DMS114 treated with DMSO at 0.1 percent for 48 hours (cell line): Measurements from ENCODE around the gene USP11.

Experiments used
- DNase-seq: peaks from one replicate; lab custom pipeline; 2025; ENCODE audit not compliant: unreplicated experiment; lab: John Stamatoyannopoulos, UW

The USP11 gene

DNA sequence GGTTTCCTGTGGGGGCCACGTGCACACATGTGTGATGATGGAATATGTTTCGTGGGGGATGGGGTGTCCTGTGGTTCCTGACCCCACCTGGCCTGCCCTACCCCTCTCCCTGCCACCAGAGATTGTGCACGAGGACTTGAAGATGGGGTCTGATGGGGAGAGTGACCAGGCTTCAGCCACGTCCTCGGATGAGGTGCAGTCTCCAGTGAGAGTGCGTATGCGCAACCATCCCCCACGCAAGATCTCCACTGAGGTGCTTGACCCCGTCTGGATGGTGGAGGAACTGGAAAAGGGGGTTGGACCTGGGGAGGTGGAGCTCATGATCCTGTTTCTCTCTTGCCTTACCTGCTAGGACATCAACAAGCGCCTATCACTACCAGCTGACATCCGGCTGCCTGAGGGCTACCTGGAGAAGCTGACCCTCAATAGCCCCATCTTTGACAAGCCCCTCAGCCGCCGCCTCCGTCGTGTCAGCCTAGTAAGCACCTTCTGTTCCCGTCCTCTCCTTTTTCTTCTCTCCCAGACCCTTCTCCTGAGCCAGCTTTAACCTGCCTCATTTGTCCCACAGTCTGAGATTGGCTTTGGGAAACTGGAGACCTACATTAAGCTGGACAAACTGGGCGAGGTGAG lies 8.4 kb upstream of the USP11 start:
- no peak for DNase-seq

DNA sequence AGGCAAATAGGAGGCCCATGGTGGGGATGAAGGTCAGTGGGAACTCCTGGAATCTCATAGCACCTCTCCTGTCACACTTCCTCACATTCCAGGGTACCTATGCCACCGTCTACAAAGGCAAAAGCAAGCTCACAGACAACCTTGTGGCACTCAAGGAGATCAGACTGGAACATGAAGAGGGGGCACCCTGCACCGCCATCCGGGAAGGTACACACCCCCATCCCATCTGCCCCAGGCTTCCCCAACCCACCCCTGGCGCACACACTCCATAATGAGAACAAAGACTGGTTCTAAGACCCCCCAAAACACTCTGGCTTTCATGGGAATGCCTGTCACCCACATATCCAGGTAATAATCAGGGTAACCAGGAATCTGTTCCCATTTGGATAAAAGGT lies 7.9 kb upstream of the USP11 start:
- no peak for DNase-seq

DNA sequence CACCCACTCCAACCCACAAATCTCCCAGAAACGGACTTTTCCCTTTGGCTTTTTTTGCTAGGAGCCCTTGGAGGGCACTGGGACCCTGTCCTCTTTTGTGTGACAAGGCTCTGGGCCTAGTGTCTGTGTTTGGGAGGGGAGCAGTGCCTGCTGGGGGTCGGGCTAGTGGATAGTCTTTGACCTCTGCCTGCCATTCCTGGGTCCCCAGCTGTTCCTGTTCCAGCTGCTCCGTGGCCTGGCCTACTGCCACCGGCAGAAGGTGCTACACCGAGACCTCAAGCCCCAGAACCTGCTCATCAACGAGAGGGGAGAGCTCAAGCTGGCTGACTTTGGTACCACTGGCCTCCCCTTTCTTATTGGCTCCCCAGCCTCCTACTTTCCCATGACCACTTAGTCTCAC lies 6.7 kb upstream of the USP11 start:
- DNase-seq = no peak

DNA sequence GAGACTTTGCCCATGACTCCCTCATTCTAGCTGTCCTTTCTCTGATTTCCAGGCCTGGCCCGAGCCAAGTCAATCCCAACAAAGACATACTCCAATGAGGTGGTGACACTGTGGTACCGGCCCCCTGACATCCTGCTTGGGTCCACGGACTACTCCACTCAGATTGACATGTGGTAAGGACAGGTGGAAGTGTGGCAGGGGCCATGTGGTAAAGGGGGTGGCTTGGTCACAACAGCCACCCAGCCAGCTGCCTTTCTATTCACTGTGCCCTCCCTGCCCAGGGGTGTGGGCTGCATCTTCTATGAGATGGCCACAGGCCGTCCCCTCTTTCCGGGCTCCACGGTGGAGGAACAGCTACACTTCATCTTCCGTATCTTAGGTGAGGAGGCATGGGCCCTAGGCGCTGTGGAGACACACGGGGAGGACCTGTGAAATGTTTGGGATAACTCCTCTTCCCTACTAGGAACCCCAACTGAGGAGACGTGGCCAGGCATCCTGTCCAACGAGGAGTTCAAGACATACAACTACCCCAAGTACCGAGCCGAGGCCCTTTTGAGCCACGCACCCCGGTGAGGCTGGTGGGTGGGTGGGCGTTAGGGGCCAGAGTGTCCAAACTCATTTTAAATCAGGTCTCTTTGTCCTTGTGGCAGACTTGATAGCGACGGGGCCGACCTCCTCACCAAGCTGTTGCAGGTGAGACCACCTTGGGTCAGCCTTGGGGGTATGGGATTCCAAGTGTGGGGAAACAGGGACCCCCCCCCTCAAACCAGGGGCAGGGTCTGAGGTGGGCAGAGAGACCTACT lies 6.1 kb upstream of the USP11 start:
- no peak for DNase-seq

DNA sequence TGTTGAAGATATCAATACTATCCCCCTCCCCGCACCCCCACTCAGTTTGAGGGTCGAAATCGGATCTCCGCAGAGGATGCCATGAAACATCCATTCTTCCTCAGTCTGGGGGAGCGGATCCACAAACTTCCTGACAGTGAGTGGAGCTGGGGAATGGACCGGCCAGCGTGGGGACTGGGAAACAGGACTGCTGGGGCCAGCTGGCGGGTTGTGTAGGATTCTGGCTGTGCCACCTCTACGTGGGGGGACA lies 5.5 kb upstream of the USP11 start:
- no peak for DNase-seq

DNA sequence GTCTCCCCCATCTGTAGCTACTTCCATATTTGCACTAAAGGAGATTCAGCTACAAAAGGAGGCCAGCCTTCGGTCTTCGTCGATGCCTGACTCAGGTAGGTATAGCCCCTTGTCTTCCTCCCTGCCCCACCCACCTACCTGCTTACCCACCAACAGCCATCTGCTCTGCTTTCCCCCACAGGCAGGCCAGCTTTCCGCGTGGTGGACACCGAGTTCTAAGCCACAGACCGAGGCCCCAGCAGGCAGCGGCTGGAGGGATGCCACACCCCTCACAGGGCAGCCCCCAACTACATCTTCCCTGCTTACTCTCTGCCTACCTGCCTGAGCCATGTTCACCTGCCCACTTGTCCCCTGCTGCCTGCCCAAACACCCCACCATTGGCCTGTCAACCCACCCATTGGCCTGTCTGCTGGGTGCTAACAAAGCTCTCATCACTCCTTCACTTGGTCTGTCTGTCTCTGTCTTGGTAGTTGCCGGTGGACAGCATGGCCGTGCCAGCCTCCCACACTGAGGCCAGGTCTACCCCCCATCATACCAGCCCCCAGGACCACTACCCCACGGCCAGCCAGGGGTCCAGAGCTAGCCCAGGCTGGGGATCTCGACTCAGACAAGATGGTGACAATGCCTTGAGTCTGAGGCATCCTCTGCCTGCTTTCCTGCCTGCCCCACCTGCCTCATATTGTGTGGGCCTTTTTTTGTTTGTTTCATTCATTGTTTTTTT lies 4.1 kb upstream of the USP11 start:
- no peak for DNase-seq

DNA sequence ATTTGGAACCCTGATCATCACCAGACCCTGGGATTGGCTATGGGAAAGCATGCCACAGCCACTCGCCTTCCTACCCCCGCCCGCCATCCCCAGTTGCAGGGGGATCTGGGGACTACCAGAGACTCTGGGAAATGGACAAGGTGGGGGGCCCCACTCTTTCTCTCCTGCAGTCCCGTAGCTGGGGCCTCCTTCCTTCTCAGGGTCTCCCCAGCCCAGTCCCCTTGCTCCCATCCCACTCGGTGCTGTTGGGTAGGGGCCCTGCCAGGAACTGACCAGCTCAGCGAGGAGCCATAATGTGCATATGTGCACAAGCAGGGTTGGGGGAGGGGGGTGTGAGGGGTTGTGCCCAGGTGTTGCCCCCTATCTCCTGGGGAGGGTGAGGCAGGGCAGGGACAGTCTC lies 3.4 kb upstream of the USP11 start:
- DNase-seq = no peak

DNA sequence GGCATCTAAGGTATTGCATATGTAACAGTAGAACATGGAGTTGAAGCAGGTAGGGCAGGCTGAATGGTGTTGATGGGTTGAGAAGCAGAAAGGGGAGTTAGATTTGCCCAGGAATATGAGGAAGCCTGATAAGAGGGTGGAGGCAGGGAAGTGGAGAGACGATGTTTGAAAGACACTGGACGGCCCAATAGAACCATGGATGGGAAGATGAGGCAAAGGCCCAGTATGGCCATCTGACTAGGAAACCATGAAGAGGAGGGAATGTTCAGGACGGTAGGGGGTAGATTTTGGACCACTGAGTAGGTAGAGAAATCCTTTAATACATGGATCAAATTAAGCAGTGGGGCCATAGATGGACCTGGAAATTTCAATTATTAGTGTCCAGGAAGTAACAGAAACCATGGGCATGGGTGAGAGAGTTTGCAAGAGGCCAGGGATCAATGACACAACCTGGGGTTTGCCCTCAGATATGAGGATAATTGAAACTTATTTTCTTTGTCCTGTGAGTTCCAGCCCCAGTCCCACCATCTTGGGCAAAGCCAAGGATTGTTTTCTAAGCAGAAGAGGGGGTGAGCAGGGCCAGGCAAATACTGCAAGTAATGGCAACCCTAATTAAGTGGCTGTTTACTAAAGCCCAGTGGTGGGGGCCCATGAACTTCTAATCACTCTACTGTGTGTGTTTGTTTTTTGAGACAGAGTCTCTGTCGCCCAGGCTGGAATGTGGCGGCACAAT lies 2.5 kb upstream of the USP11 start:
- no peak for DNase-seq

DNA sequence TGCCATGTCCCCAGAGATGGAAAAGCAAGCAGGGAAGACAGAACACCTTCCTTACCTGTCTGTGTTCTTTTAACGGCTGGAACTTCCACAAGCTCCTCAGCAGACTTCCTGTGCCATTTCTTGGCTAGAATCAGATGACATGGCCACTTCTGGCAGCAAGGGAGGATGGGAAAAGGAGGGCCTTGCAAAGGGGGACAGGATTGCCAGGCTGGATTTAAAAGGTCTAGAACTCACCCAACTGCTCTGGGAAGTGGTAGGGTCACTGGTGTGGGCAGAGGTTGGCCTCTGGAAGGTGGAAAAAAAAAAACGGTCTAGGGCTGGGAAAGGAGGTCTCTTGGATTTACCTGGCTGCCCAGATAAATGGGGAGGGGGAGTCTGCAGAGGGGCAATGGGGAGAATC lies 1.6 kb upstream of the USP11 start:
- DNase-seq = no peak

DNA sequence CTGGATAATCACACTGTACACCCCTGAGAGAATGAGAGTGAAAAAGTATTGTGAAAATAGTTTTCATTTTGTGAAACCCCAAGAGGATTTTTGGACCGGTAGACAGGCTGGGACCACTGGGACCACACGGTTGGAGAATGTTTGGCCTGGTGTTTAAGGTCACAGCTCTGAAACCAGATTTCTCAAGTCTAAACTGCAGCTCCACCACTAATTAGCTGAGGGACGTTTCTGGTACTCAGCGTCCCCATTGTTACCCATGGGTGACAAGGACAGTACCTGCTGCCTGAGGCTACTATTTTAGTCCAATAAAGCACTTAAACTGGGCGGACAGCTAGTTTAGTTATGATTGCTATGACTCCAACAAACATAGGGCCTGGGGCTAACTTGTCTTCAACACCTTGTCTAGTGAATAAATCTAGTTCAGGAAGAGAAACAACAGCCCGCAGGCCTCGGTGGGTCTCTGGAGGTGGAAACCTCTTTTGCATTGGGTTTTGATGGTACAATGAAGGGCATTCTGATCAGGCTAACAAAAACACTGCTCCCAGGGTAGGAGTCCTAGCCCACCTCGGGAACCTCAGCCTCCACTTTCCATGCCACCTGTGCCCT lies 509 bp upstream of the USP11 start:
- DNase-seq = no peak

DNA sequence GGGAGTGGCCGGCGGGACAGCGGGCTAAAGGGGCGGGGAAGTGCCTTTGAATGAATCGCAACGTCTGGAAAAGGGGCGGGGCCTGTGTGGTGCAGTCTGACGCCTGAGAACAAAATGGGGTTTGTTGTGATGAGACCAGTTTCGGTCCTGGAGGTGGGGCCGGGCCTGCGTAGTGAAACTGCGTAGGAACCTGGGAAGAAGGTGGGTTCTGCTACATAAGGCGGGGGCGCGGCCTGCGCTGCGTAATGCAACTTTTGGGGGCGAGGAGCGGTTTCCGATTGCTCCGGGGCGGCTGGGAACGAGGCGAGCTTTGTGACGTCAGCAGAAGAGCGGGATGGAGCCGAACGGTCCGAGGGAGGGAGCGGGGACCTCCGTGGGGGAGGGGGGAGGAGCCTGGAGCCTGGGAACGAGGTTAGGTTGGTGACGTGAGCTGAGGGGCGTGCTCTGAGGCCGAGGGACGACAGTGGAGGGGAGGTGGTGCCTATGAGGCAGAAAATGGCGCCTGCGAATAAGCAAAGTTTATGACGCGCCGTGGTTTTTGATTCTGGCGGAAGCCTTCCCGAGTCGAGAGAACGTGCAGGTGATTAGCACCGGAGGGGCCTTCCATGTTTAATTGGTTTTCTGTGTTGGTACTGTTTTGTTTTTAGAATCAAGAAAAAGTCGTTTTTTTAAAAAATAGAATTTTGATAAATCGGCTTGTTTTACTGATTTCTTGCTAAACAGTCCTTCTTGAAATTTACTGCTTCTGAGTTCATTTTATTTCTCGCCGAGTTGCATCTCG lies 714 bp downstream of the USP11 start:
- DNase-seq = peak; percentile 91

DNA sequence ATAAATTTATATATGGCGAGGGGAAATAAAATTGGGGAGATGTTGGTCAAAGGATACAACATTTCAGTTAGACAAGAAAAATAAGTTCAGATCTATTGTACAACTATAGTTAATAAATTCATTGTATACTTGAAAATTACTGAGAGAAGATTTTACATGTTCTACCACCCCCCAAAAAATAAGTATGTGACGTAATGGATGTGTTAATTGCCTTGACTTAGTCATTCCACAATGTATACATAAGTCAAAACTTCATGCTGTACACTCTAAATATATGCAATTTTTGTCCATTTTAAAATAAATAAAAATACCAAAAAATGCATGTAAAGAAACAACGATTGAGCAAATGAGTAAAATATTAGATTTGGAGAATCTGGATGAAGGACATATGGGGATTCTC lies 1.8 kb downstream of the USP11 start:
- no peak for DNase-seq

DNA sequence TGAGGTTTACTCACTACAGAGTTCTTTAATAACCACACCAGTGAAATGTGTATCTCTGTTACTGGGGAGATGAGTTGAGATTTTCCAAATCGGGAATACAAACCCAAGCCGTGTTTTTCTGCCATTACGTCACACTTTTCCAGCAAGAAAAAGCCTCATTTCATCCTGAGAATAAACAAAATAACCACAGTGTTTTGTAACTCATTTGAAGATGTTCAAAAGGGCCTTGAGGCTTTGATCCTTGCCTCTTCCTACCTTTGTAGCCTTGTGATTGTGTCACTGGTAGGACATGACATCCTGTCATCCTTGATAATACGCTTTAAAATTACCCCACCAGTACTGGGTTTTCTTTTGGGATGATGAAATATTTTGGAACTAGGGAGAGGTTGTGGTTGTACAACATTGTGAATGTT lies 2.9 kb downstream of the USP11 start:
- no peak for DNase-seq

DNA sequence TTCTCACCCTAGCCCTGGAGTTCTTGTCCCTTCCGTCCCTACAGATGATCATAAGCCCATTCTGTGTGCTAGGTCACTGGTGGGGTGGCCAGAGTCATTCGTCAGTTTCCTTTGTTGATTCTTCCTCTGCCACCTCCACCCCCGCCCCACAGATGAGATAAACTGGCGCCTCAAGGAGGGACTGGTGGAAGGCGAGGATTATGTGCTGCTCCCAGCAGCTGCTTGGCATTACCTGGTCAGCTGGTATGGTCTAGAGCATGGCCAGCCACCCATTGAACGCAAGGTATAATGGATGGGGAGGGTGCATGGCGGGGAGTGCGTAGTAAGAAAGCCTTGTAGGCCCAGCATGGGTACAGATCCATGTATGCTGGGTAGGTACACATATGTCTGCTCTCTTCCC lies 6.4 kb downstream of the USP11 start:
- no peak for DNase-seq

DNA sequence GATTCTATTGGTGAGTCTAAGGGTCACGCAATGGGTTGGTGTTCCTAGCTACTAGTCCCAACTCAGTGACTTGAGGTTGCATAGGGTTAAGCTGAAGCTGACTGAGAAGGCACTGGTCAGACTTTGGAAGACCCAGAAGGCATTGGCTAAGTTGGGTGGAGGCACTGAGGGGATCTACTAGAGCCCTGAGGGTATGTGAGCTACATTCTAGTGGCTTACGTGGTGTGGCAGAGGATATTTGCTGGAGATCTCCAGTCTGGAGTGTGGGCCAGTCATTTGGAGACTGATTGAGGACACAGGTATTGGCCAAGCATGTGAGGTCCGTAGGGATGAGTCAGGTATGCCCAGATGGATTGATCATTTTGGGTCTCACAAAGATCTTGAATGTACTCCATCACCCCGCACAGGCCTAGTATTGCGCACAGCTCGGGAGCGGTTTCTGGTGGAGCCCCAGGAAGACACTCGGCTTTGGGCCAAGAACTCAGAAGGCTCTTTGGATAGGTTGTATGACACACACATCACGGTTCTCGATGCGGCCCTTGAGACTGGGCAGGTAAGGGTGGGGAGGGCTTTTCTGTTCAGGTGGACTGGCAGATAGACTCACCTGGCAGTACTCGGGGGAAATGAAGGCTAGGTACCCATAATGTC lies 7.2 kb downstream of the USP11 start:
- no peak for DNase-seq

DNA sequence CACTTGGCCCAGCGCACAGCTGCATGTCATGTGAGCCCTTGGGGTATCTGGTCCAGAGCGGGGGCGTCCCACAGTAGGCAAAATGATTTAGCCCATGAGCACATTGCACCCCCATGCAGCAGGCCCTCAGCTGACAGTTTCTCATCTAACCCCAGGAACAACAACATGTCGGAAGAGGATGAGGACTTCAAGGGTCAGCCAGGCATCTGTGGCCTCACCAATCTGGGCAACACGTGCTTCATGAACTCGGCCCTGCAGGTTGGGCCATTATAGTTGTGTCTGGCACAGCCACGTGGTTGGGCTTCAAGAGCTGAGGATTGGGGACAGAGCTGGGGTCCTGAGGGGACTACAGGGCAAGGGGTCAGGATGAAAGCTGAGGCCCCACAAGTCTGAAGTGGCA lies 7.8 kb downstream of the USP11 start:
- DNase-seq = no peak

DNA sequence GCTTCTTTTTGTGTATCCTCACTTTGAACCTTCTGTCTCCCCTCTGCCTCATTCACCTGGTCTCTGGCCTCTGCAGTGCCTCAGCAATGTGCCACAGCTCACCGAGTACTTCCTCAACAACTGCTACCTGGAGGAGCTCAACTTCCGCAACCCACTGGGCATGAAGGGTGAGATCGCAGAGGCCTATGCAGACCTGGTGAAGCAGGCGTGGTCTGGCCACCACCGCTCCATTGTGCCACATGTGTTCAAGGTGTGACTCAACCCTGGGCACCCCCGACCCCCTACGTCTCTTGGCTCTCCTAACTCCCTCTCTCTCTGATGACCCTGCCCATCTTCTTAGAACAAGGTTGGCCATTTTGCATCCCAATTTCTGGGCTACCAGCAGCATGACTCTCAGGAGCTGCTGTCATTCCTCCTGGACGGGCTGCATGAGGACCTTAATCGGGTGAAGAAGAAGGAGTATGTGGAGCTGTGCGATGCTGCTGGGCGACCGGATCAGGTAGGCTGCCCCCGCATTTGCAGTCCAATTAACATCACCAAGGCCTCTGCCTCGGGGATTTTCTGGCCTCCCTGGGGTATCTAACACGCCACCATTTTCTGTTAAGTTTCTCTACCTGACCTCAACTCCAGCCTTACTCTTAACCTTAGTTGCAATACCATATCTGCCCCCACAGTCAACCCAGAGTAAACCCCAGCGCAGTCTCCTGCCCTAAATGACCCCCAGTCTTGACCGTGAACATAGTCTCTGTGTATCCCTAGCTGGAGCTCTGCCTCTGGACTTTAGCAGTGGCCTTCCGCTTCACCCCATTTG lies 8.6 kb downstream of the USP11 start:
- no peak for DNase-seq

DNA sequence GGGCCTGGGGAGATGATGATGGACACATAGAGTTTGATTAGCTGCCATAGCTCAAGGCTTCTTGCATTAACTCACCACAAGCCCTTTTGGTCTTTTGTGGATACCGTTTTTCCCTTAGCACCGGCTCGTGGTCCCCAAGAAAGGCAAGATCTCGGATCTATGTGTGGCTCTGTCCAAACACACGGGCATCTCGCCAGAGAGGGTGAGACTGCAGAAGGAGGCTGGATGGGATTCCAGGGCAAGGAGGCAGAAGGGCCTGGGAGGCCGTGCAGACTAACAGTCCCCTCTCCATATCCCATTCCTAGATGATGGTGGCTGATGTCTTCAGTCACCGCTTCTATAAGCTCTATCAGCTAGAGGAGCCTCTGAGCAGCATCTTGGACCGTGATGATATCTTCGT lies 9.5 kb downstream of the USP11 start:
- no peak for DNase-seq

DNA sequence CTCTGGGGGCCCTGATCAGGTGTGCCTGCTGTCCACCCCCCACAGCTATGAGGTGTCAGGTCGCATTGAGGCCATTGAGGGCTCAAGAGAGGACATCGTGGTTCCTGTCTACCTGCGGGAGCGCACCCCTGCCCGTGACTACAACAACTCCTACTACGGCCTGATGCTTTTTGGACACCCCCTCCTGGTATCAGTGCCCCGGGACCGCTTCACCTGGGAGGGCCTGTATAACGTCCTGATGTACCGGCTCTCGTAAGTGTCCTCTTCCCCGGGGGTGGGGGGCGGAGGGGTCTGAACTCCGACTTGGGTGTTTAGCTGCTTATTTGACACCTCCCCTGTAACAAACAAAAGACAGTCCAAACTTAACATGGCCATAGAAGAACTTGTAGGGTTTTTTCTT lies 10.5 kb downstream of the USP11 start:
- DNase-seq = no peak
